ENCODE data around the gene AQP7. TPM values are rescaled to one million over a fixed set of nuclear protein-coding genes. Genes with fewer than 3 reads are reported as not detected.

The AQP7 gene
- polyA plus RNA-seq, 1 donor from 2014 or later: not detected

DNA sequence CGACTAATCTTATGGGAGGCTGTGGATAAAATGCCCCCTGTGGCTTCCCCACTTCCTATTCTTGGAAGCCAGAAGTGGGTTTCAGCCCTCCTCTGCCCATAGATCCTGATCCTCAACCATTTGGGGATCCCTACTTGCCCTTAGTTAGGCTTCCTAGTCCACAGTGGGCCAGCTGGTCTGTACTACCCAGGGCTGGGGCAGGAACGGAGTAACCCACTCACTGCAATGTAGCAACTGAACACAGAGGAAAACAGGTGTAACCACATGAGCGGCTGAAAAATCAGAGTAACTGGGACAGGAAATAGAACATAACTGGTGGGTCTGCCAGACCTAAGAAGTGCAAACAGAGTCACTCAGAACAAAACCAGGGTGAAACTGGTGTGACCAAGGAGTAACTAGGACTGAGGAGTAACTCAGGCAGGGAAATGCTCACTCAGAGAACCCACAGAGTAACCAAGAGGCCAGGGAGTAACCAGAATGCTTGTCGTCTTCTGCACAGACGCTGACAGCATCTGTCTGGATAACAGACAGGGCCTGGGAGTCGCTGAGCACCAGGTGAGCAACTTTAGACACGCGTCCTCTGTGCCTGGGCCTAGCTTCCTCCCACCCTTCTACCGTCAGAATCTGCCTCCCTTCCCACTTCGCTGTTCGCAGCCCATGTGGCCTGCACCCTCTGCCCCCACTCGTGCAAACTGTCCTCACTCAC is 44.0 kb upstream of the AQP7 start:
- Histone ChIP-seq H2AFZ (ENCODE audit: low read depth, low read length) (no peak overlapping the region), H3K79me2 (replicated peaks; ENCODE audit: insufficient read depth, low read length) (no peaks in the 10 kb centered on the region), H3K9ac (ENCODE audit: low read length) (no peak overlapping the region), H3K27me3 (ENCODE audit: insufficient read depth, low read depth, low read length) (peaks cover 9% of the 10 kb centered on the region), H3K4me2 (ENCODE audit: low read length) (no peak overlapping the region), H3F3A (ENCODE audit: insufficient read depth, low read length, poor library complexity, severe bottlenecking) (no peaks in the 10 kb centered on the region), H3K27ac (ENCODE audit: low read length) (no peak overlapping the region), H3K4me3 (ENCODE audit: low read length) (no peak overlapping the region), H3K36me3 (ENCODE audit: insufficient read depth, low read length) (no peaks in the 10 kb centered on the region), H3K9me2 (ENCODE audit: insufficient read depth, low read length) (no peaks in the 10 kb centered on the region), H4K20me1 (ENCODE audit: insufficient read depth) (no peaks in the 10 kb centered on the region), H3K9me3 (ENCODE audit: low read length) (no peaks in the 10 kb centered on the region)
- TF ChIP-seq SMC3 (conservative IDR thresholded peaks at IDR 0.05; ENCODE audit: poor library complexity) (no peak), EP300 (conservative IDR thresholded peaks at IDR 0.05; ENCODE audit: poor library complexity, severe bottlenecking) (no peak), TAF1 (IDR thresholded peaks at IDR 0.05; ENCODE audit: low read depth) (no peak), RAD21 (conservative IDR thresholded peaks at IDR 0.05) (no peak), MXI1 (conservative IDR thresholded peaks at IDR 0.05; ENCODE audit: poor library complexity, severe bottlenecking) (no peak), EZH2 (IDR thresholded peaks at IDR 0.05; ENCODE audit: borderline replicate concordance, insufficient read depth, low read length, poor library complexity, severe bottlenecking) (no peak)
- TF ChIP-seq, protein P1, sequence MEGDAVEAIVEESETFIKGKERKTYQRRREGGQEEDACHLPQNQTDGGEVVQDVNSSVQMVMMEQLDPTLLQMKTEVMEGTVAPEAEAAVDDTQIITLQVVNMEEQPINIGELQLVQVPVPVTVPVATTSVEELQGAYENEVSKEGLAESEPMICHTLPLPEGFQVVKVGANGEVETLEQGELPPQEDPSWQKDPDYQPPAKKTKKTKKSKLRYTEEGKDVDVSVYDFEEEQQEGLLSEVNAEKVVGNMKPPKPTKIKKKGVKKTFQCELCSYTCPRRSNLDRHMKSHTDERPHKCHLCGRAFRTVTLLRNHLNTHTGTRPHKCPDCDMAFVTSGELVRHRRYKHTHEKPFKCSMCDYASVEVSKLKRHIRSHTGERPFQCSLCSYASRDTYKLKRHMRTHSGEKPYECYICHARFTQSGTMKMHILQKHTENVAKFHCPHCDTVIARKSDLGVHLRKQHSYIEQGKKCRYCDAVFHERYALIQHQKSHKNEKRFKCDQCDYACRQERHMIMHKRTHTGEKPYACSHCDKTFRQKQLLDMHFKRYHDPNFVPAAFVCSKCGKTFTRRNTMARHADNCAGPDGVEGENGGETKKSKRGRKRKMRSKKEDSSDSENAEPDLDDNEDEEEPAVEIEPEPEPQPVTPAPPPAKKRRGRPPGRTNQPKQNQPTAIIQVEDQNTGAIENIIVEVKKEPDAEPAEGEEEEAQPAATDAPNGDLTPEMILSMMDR (IDR thresholded peaks at IDR 0.05; ENCODE audit: poor library complexity, severe bottlenecking): no peak
- TF ChIP-seq, protein P2, sequence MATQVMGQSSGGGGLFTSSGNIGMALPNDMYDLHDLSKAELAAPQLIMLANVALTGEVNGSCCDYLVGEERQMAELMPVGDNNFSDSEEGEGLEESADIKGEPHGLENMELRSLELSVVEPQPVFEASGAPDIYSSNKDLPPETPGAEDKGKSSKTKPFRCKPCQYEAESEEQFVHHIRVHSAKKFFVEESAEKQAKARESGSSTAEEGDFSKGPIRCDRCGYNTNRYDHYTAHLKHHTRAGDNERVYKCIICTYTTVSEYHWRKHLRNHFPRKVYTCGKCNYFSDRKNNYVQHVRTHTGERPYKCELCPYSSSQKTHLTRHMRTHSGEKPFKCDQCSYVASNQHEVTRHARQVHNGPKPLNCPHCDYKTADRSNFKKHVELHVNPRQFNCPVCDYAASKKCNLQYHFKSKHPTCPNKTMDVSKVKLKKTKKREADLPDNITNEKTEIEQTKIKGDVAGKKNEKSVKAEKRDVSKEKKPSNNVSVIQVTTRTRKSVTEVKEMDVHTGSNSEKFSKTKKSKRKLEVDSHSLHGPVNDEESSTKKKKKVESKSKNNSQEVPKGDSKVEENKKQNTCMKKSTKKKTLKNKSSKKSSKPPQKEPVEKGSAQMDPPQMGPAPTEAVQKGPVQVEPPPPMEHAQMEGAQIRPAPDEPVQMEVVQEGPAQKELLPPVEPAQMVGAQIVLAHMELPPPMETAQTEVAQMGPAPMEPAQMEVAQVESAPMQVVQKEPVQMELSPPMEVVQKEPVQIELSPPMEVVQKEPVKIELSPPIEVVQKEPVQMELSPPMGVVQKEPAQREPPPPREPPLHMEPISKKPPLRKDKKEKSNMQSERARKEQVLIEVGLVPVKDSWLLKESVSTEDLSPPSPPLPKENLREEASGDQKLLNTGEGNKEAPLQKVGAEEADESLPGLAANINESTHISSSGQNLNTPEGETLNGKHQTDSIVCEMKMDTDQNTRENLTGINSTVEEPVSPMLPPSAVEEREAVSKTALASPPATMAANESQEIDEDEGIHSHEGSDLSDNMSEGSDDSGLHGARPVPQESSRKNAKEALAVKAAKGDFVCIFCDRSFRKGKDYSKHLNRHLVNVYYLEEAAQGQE (IDR thresholded peaks at IDR 0.05; ENCODE audit: borderline replicate concordance): no peak

DNA sequence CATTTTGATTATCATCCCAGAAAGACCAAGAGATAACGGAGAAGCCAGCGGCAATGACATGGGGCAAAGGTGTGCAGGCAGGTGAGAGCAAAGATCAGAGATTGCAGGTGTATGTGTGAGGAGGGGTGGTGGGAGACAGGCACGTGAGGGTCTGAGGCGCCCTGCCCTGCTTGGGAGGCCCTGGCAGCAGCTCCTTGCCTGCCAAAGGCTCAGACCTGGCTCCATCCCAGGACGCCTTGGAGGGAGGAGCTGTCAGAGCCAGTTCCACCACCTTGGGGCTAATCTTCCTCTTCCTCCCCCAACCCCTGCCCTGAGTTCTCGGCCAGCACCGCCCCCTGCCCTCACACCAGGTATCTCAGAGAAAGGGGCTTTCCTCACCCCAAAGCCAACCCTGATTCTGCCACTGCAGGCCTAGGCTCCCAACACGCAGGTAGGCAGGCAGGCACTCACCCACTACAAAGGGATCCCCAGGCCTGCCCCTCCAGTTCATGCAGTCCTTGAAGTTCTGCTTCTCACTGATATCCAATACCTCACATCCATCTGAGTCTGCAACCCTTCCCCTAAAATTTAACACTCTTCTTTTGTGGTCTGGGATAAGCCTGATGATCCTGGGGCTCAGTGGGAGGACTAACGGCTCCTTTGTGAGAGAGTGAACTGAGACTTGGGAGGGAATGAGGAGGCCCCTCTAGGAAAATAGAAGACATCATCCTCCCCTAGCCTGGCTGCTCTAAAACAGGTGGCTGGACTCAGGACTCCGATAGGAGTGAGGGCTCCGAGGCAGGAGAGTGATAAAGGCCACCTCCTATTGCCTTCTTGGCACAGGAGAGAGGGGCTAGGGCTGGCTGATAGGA is 43.2 kb upstream of the AQP7 start:
- H3K27me3 ChIP-seq (ENCODE audit: insufficient read depth, low read depth, low read length): peaks cover 9% of the 10 kb centered on the region
- H3F3A ChIP-seq (ENCODE audit: insufficient read depth, low read length, poor library complexity, severe bottlenecking): no peaks in the 10 kb centered on the region
- H3K9me2 ChIP-seq (ENCODE audit: insufficient read depth, low read length): no peaks in the 10 kb centered on the region
- H3K27ac ChIP-seq (ENCODE audit: low read length): no peak overlapping the region
- no peaks in the 10 kb centered on the region for H3K79me2 ChIP-seq (replicated peaks; ENCODE audit: insufficient read depth, low read length)
- H3K4me2 ChIP-seq (ENCODE audit: low read length): no peak overlapping the region
- no peak overlapping the region for H2AFZ ChIP-seq (ENCODE audit: low read depth, low read length)
- H3K36me3 ChIP-seq (ENCODE audit: insufficient read depth, low read length): no peaks in the 10 kb centered on the region
- H3K9ac ChIP-seq (ENCODE audit: low read length): no peak overlapping the region
- H3K9me3 ChIP-seq (ENCODE audit: low read length): no peaks in the 10 kb centered on the region
- H3K4me3 ChIP-seq (ENCODE audit: low read length): no peak overlapping the region
- no peak for TF ChIP-seq POLR2AphosphoS5 (IDR thresholded peaks at IDR 0.05)
- no peak for TF ChIP-seq RAD21 (conservative IDR thresholded peaks at IDR 0.05)
- TF ChIP-seq EP300 (conservative IDR thresholded peaks at IDR 0.05; ENCODE audit: poor library complexity, severe bottlenecking): no peak
- no peak for TF ChIP-seq TAF1 (IDR thresholded peaks at IDR 0.05; ENCODE audit: low read depth)
- TF ChIP-seq, protein P1 (IDR thresholded peaks at IDR 0.05; ENCODE audit: poor library complexity, severe bottlenecking): no peak
- TF ChIP-seq SMC3 (conservative IDR thresholded peaks at IDR 0.05; ENCODE audit: poor library complexity): no peak
- TF ChIP-seq, protein P2 (IDR thresholded peaks at IDR 0.05; ENCODE audit: borderline replicate concordance): no peak
- no peak for TF ChIP-seq MXI1 (conservative IDR thresholded peaks at IDR 0.05; ENCODE audit: poor library complexity, severe bottlenecking)
- no peak for TF ChIP-seq EZH2 (IDR thresholded peaks at IDR 0.05; ENCODE audit: borderline replicate concordance, insufficient read depth, low read length, poor library complexity, severe bottlenecking)
- no peaks in the 10 kb centered on the region for H4K20me1 ChIP-seq (ENCODE audit: insufficient read depth)

Measured in neural cell (in vitro differentiated cells).